NCI-H187 treated with DMSO at 0.1 percent for 48 hours (cell line): ENCODE results near the gene RHOC.

Source experiments
- DNase-seq: peaks from one replicate; lab custom pipeline; 2025; lab: John Stamatoyannopoulos, UW

Gene RHOC

GRCh38 chr1:112717263-112717873, 10.4 kb upstream of the RHOC start:
- DNase-seq, result no peak

DNA sequence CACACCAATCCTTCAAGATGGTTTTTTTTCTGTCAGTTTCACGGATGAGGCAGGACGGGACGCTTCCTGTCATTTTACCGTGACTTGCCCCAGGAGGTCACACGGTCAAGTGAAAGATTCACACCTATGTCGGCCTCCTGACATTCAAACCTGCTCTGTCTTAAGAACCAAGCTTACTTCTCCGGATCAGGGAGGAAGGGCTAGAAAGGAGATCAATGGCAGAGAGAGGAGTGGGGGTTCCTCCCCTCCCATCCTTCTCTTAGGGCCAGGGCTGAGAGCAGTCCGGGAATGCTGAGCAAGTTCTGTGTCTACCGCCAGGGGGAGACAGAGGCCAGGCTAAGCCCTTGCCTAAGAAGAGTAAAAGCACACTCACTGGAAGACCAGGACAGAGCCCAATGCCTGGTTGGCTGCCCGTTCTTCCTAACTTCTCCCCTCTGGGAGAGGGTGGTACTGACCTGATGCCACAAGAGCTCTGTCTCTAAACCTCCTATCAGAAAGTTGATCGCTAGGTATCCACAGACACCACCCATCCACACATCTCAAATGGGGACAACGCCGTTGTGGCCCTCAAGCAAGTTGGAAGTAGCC, 9.3 kb upstream of the RHOC start:
- peak; percentile 38 for DNase-seq

DNA sequence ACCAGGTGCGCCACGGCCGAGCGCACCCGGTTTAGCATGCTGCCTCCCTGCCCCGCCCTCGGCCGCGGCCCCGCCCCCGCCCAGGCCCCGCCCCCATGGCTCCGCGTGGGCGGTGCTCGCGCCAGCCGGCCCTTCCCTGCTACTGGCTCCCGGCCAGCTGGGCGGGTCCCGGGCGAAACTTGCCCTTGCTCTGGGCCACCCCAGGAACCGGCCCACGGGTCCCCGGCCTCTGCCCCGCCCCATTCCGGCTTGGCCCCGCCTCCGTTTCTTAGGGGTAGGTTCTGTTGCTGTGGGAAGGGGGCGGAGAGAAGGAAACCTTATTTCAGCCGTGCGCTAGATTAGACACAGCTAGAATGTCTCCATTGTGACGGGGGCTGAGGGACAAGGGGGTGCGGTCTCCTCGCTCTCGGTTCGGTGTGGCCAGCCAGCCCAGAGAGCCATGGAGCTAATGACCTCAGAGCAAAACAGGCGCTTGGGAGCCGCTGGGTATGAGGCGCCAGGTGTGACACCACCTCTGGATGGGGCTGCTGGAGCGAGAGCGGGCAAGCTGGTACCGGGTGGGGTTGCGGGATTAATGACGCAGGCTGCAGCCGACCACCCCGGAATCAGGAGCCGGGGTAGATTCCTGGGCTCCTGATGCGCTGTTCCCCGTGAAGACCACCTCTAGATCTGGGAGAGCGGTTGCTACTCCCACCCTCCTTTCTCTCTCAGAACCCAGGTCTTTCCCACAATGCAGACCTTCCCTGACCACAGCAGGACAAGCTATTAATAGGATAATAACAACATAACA, 8.5 kb upstream of the RHOC start, which contains the start of gene PPM1J:
TSS of gene PPM1J (minus strand) at position 69 of the 790 bp plus-strand sequence. CDS start at position 38, 31 bp downstream.
- no peak for DNase-seq

GRCh38 chr1:112714313-112715263, 7.7 kb upstream of the RHOC start:
- DNase-seq, result no peak

DNA sequence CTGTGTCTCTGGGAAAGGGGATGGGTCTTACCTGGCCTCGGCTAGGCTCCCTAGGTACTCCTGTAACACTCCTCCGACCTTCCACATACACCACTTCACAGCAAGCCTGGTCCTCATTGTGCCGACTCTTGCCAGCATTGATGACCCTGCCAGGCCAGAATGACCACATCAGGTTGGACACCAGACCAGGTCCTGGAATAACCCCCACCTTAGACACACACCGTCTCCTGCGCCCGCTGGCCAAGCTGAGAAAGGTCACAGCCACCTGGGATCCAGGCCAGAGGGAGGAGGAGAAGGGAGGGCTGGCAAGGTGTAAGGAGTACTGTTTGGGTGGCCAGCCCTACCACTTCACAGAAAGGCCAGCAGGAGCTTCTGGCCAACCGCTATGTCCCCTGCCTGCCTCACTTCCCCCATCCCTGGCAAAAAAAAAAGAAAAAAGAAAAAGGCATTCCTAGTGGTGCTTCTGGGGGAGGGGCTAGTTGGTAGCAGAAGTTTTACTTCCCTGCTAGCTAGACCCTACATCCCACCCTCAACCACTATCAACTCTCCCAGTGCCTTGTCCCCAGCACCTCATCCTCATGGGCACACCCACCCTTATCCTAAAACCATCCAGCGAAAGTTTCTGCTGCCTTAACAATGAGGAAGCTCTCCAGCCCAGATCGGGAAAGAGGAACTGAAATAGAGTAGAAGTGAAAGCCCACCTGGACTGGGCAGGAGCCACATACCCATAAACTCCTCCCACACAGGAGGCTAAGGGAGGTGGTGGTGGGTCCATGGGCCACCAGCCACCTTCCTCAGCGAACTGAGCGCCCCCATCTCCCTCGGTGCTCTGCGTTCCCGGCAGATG, 6.8 kb upstream of the RHOC start:
- DNase-seq, result no peak

DNA sequence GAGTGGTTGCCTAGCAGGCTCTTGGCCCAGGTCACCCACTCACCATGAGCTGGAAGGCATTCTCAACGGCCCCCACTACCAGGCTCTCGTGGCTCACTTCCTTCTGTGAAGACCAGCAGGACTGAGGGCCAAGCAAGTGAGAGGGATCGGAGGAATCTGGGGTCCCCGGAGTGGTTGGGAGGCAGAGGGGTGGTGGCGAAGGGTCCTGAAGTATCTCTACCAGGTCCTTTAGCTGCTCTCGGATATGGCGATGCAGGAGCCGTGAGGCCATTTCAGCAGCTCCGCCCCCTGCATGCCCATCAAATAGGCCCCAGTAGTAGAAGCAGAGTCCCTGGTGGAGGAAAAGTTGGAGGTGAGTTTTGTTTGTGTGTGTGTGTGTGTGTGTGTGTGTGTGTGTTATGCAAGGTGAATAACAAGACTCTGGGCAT, 5.8 kb upstream of the RHOC start:
- DNase-seq, result no peak

GRCh38 chr1:112712191-112712590, 5.3 kb upstream of the RHOC start:
- no peak for DNase-seq

GRCh38 chr1:112711670-112712069, 4.7 kb upstream of the RHOC start:
- no peak for DNase-seq

GRCh38 chr1:112711041-112711440, 4.1 kb upstream of the RHOC start:
- DNase-seq, result no peak

DNA sequence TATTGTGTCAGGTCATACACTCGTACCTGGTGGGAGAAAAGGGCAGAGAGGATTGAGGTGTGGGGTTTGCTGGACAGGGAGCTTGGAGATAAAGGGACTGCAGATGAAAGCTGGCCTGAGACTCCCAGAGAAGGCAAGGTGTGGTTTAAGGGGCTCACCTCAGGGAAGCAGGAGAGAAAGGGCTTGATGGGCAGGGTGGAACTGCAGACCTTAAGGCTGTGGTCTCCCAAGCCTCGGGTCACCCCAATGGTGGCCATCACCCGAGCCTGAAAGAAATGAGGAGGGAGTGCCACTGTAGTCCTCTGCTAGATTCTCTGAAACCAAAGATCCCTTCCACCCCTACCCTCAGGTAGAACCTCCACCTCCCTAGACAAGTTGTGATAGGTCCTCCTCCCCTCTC, 3.7 kb upstream of the RHOC start:
- DNase-seq, result no peak

- no peak for DNase-seq
Measured at GRCh38 chr1:112710159-112710558, 3.2 kb upstream of the RHOC start.

DNA sequence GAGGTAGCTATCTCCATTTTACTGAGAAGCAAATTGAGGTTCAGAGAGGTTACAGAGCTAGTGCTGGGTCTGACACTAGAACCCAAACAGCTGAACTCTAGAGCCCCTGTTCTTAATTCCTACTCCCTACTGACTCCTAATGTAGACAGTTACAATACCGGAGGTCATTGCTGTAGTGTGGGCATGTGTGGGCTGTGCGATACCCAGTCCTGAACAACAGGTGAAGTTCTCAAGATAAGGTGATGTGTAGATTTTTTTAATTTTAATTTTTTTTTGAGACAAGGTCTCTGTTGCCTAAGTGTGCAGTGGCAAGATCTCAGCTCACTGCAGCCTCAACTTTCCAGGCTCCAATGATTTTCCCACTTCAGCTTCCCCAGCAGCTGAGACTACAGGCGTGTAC, 1.6 kb upstream of the RHOC start:
- DNase-seq, result no peak

DNA sequence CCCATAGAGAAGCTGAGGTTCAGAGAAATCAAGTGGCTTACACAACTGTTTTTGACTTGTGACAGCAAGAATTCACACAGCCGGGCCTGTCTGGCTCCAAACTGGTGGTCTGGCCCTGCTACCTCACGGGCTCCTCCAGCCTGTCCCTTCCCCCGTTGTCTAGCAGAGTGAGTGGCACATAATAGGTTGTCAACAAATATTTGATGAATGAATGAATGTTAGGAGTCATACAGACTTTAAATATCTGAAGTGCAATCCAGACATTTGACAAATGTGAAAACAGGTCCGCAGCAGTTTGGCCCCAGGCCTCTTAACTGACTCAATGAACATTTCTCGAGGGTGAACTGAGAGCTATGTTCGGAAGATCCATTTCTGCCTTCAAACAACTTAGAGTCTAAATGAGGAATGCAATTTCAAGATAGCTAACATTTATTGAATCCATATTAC, 1.1 kb upstream of the RHOC start:
- DNase-seq, result no peak

DNA sequence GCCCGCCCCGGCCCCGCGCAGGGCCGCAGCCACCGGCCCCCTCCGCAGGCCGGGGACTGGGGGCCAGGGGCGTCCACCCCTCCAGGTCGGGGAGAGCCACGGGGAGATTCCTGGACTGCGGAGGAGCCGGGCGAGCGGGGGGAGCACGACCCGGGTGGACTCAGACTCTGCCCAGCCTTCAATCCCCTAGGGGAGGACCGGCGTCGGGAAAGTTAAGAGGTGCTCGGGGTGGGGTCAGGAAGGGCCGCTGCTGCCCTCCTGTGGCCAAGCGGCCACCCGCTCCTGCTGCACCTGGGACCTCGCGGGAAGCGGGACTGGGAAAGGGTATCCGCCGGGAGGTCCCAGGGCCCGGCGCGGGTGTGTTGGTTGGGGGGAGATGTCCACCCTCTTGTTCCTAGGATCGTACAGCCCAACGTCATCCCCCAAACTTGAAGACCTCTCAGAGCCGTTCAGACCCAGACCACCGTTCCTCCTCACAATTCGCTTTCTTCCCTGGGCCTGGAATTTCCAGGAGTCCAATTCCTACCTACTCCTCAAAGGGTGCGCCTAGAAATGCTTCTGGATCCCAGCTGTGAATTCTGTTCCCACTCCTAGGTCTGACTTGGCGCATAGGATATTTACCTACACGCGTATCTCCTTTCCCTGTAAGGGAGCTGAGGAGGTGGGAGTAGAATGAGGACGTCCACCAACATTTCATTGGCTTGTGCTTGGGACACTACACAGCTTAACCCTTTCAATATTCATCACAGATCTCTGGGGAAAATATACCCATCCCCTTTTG, 484 bp upstream of the RHOC start:
- DNase-seq, result peak; percentile 17

- DNase-seq, result no peak
Measured at GRCh38 chr1:112704934-112705627, 1.8 kb downstream of the RHOC start.

- DNase-seq, result no peak
Measured at GRCh38 chr1:112704391-112704933, 2.5 kb downstream of the RHOC start.

DNA sequence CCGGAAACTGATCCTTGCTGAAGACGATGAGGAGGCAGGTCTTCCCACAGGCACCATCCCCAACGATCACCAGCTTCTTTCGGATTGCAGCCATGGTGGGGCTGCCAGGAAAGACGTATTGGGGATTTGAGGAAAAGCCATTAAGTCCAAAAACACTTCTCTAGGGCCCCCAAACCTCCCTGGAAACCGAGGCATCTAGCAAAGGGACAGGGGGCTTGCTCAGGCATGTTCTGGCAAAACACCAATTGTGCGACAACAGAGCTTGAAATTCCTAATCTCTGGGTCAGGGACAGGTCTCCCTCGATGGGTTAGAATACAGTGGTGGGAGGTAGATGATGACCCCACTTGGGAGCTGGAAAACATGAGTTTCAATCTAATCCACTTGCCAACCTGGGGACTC, 3.2 kb downstream of the RHOC start:
- no peak for DNase-seq

DNA sequence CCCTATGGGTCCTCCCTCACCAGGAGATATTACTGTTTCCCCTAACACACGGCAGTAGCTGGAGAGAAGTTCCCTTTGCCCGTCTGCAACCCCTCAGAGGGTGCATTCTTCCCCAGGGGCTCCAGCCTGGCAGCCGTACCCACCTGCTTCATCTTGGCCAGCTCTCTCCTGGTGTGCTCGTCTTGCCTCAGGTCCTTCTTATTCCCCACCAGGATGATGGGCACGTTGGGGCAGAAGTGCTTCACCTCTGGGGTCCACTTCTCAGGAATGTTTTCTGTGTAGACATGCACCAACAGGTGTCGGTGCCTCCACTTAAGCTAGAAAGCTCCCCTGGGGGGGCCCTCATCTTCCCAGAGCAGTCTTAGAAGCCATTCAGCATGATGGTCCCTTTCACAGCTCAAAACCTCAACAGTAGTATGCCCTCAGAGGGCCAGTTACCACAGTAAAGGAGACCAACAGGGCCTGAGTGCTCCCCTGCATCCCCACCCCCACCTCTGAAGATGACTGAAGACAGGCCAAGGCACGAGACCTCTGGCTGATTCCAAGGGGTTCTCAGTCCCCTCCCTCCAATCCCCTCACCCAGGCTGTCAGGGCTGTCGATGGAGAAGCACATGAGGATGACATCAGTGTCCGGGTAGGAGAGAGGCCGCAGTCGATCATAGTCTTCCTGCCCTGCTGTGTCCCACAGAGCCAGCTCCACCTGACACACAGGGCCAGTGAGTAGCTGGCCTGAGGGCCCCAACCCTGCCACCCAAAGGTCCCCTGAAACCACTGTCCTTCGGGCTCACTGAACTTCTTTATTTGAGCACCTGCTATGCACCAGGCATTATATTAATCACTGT, 4.3 kb downstream of the RHOC start:
- no peak for DNase-seq

DNA sequence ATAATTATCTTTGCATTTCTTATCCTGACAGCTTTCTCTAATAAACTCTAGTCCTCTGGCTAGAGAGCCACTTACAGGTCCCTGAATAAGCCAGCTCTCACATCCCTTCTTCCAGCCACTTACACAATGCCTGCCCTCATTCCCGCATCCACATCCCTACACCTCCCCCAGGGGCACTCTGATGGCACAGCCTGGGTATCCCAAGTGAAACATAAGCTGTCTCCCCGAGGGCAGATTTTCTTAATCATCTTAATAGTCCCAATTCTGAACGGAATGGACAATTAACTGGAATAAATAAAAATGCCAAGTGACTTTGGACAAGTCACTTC, 4.9 kb downstream of the RHOC start:
- DNase-seq, result no peak
